GM11168 (cell line): ENCODE results near the gene TRAF3IP1.
"Not testable (repeated sequence)": the region's sequence is repeated elsewhere in the genome, so short reads cannot be mapped to it uniquely, and the experiment has no call there.

Experiments used
- in situ Hi-C: fragments of 300-500 bp; cut with MboI; formaldehyde crosslinking; loops from one replicate; pipeline ENCODE4 v1.12.0; 2022; ENCODE audit warnings: low sequenced_read_pairs; ENCODE audit not compliant: unreplicated experiment

TRAF3IP1 gene

GRCh38 chr2:238438856-238439849 is 118.8 kb downstream of the TRAF3IP1 start:
- in situ Hi-C loops = no loop called here

GRCh38 chr2:238439917-238440316 is 119.6 kb downstream of the TRAF3IP1 start:
- in situ Hi-C loops = no loop called here

- in situ Hi-C loops = no loop called here
Measured at GRCh38 chr2:238440331-238440730, 120.0 kb downstream of the TRAF3IP1 start.

- in situ Hi-C loops = no loop called here
Measured at GRCh38 chr2:238440767-238441166, 120.4 kb downstream of the TRAF3IP1 start.

- in situ Hi-C loops = no loop called here
Measured at GRCh38 chr2:238441262-238442114, 121.2 kb downstream of the TRAF3IP1 start.

GRCh38 chr2:238442257-238442656 is 121.9 kb downstream of the TRAF3IP1 start:
- in situ Hi-C loops = not testable (repeated sequence)

- in situ Hi-C loops = no loop called here
Measured at GRCh38 chr2:238444242-238444641, 123.9 kb downstream of the TRAF3IP1 start.

GRCh38 chr2:238445409-238446190 is 125.3 kb downstream of the TRAF3IP1 start:
- in situ Hi-C loops = no loop called here

GRCh38 chr2:238446371-238446770 is 126.1 kb downstream of the TRAF3IP1 start:
- in situ Hi-C loops = no loop called here

- in situ Hi-C loops = no loop called here
Measured at GRCh38 chr2:238448031-238448955, 128.0 kb downstream of the TRAF3IP1 start.

- in situ Hi-C loops = no loop called here
Measured at GRCh38 chr2:238449241-238449640, 128.9 kb downstream of the TRAF3IP1 start.

- in situ Hi-C loops = no loop called here
Measured at GRCh38 chr2:238449909-238450417, 129.6 kb downstream of the TRAF3IP1 start.

- in situ Hi-C loops = no loop called here
Measured at GRCh38 chr2:238450440-238450861, 130.1 kb downstream of the TRAF3IP1 start.
